IMR-90 (cell line): ENCODE results near the gene PPM1D. TPM values are rescaled to one million over a fixed set of nuclear protein-coding genes. Genes with fewer than 3 reads are reported as not detected.
A peak's percentile ranks its signal among the peaks of the same experiment; 100 is the strongest.

ENCODE experiments used
- ATAC-seq: fragments of 200-7000 bp; cut with Tn5 transposase; 2 replicates; pipeline ENCODE4 v1.9.1; 2020; ENCODE audit warnings: low read depth, mild to moderate bottlenecking, moderate library complexity
- Bru-seq: library from RNA; stranded (reverse); fragments of 400-500 nt; gene quantifications from one replicate; lab custom pipeline; 2021; lab: Mats Ljungman, UMichigan
- BruChase-seq, 2 experiments: library from RNA; stranded (reverse); fragments of 400-500 nt; gene quantifications; one replicate each; lab custom pipeline; 2021; lab: Mats Ljungman, UMichigan
- BruUV-seq: library from RNA; stranded (reverse); fragments of 400-500 nt; replicated peaks from 2 replicates; lab custom pipeline; 2021; lab: Mats Ljungman, UMichigan
- CTCF ChIA-PET: fragments of 300-600 bp; formaldehyde crosslinking; extraction: SDS; loops from one replicate; lab custom pipeline; 2021; ENCODE audit warnings: antibody characterized with exemption; lab: Yijun Ruan, JAX
- POLR2A ChIA-PET: fragments of 300-600 bp; sonication (Branson Sonifier 250); formaldehyde crosslinking; loops from one replicate; lab custom pipeline; 2022; ENCODE audit warnings: antibody characterized with exemption; ENCODE audit not compliant: unreplicated experiment; lab: Charles Lee
- DNase-seq: peaks from one replicate; pipeline ENCODE4 v3.0.0; 2013
- H2AFZ ChIP-seq: replicated peaks from 2 replicates; pipeline ENCODE3; 2013; ENCODE audit warnings: low read length, mild to moderate bottlenecking; ENCODE audit not compliant: poor library complexity
- H2AK5ac ChIP-seq: 2 replicates; pipeline ENCODE4 v1.6.1; 2013; ENCODE audit warnings: low read depth, low read length, inconsistent platforms
- H2AK9ac ChIP-seq: replicated peaks from 2 replicates; pipeline ENCODE3; 2013; ENCODE audit warnings: mild to moderate bottlenecking, low read depth, low read length, moderate library complexity; ENCODE audit not compliant: poor library complexity
- H2BK120ac ChIP-seq: 2 replicates; pipeline ENCODE4 v1.6.1; 2013; ENCODE audit warnings: low read depth, low read length, inconsistent platforms
- H2BK15ac ChIP-seq: 3 replicates; pipeline ENCODE4 v1.6.1; 2013; ENCODE audit warnings: low read depth, low read length, inconsistent platforms
- H2BK20ac ChIP-seq: 2 replicates; pipeline ENCODE4 v1.6.1; 2013; ENCODE audit warnings: low read depth, mild to moderate bottlenecking, inconsistent platforms, low read length, moderate library complexity
- H2BK5ac ChIP-seq: 2 replicates; pipeline ENCODE4 v1.6.1; 2013; ENCODE audit warnings: mild to moderate bottlenecking, low read depth, low read length, inconsistent platforms; ENCODE audit not compliant: poor library complexity, severe bottlenecking
- H3K14ac ChIP-seq: replicated peaks from 2 replicates; pipeline ENCODE4 v1.6.1; 2013; ENCODE audit warnings: low read depth, low read length, inconsistent platforms
- H3K18ac ChIP-seq: 2 replicates; pipeline ENCODE4 v1.6.1; 2013; ENCODE audit warnings: low read depth, low read length, control low read depth
- H3K23ac ChIP-seq: 2 replicates; pipeline ENCODE4 v1.6.1; 2013; ENCODE audit warnings: low read depth, low read length, inconsistent platforms
- H3K27ac ChIP-seq: 2 replicates; pipeline ENCODE4 v1.5.1; 2013; ENCODE audit warnings: mild to moderate bottlenecking, control low read depth, low read length; ENCODE audit not compliant: insufficient read depth
- H3K27me3 ChIP-seq: 2 replicates; pipeline ENCODE4 v1.6.1; 2013; ENCODE audit warnings: low read length; ENCODE audit not compliant: control insufficient read depth, insufficient read depth
- H3K36me3 ChIP-seq: 2 replicates; pipeline ENCODE4 v1.6.1; 2013; ENCODE audit warnings: low read length, mixed read lengths; ENCODE audit not compliant: control insufficient read depth, insufficient read depth
- H3K4ac ChIP-seq: 2 replicates; pipeline ENCODE4 v1.6.1; 2013; ENCODE audit warnings: low read depth, low read length, inconsistent platforms
- H3K4me1 ChIP-seq: 2 replicates; pipeline ENCODE4 v1.6.1; 2013; ENCODE audit warnings: low read length, mixed read lengths; ENCODE audit not compliant: control insufficient read depth, insufficient read depth
- H3K4me2 ChIP-seq: 2 replicates; pipeline ENCODE4 v1.6.1; 2013; ENCODE audit warnings: low read depth, mild to moderate bottlenecking, control low read depth, low read length, moderate library complexity
- H3K4me3 ChIP-seq: 2 replicates; pipeline ENCODE4 v1.5.1; 2013; ENCODE audit warnings: low read depth, mild to moderate bottlenecking, control low read depth, low read length, moderate library complexity; ENCODE audit not compliant: insufficient read depth
- H3K56ac ChIP-seq: 2 replicates; pipeline ENCODE4 v1.6.1; 2013; ENCODE audit warnings: low read length, inconsistent platforms; ENCODE audit not compliant: insufficient read depth; ENCODE audit errors: extremely low read depth
- H3K79me1 ChIP-seq, 2 experiments: 2 replicates each; pipeline ENCODE4 v1.6.1; 2013; ENCODE audit warnings: low read length in 2 of 2, inconsistent platforms in 1 of 2, low read depth in 1 of 2
- H3K9ac ChIP-seq: 2 replicates; pipeline ENCODE4 v1.6.1; 2013; ENCODE audit warnings: low read depth, low read length, control low read depth
- H3K9me1 ChIP-seq: 2 replicates; pipeline ENCODE4 v1.6.1; 2013; ENCODE audit warnings: low read length, inconsistent platforms; ENCODE audit not compliant: insufficient read depth
- H3K9me3 ChIP-seq: 2 replicates; pipeline ENCODE4 v1.6.1; 2013; ENCODE audit warnings: low read length; ENCODE audit not compliant: control insufficient read depth, insufficient read depth
- H4K20me1 ChIP-seq: 2 replicates; pipeline ENCODE4 v1.6.1; 2013; ENCODE audit warnings: low read length, inconsistent platforms; ENCODE audit not compliant: insufficient read depth
- H4K5ac ChIP-seq: 2 replicates; pipeline ENCODE4 v1.6.1; 2013; ENCODE audit warnings: mild to moderate bottlenecking, low read depth, low read length, control low read depth
- H4K8ac ChIP-seq, 2 experiments: 2 replicates each; pipeline ENCODE4 v1.6.1; 2013; ENCODE audit warnings: low read depth in 2 of 2, low read length in 2 of 2, control low read depth in 1 of 2, inconsistent platforms in 1 of 2
- H4K91ac ChIP-seq: 2 replicates; pipeline ENCODE4 v1.6.1; 2013; ENCODE audit warnings: low read depth, low read length, inconsistent platforms; ENCODE audit not compliant: insufficient read depth
- CEBPB ChIP-seq: IDR thresholded peaks from 2 replicates; pipeline ENCODE4 v1.6.1; 2012; ENCODE audit warnings: low read depth, low read length, improper control_type of control experiment
- MAZ ChIP-seq: IDR thresholded peaks from 2 replicates; pipeline ENCODE4 v1.6.1; 2012; ENCODE audit warnings: low read depth, mild to moderate bottlenecking, low read length, improper control_type of control experiment, moderate library complexity, borderline replicate concordance
- MXI1 ChIP-seq: IDR thresholded peaks from 2 replicates; pipeline ENCODE4 v1.6.1; 2012; ENCODE audit warnings: low read depth, mild to moderate bottlenecking, low read length, moderate library complexity, borderline replicate concordance
- POLR2A ChIP-seq: IDR thresholded peaks from 2 replicates; pipeline ENCODE4 v1.6.1; 2012; ENCODE audit warnings: mild to moderate bottlenecking, low read depth, low read length
- RAD21 ChIP-seq: IDR thresholded peaks from 2 replicates; pipeline ENCODE4 v1.6.1; 2012; ENCODE audit warnings: low read length, improper control_type of control experiment
- RFX5 ChIP-seq: IDR thresholded peaks from 2 replicates; pipeline ENCODE4 v1.8.0; 2012; ENCODE audit warnings: low read depth, mild to moderate bottlenecking, low read length, moderate library complexity
- WGBS, 2 experiments: methylation state at CpG; one replicate each; pipeline versions ENCODE4 v1.1.5 to v1.1.7; 2013; ENCODE audit warnings: missing lambda C conversion rate in 2 of 2; ENCODE audit not compliant: insufficient read length in 1 of 2; ENCODE audit errors: extremely low coverage in 2 of 2; 5-methylcytosine and 5-hydroxymethylcytosine counted together
- dilution Hi-C: fragments of 300-500 bp; cut with HindIII; formaldehyde crosslinking; loops from one replicate; pipeline ENCODE4 v1.14.3; 2018; ENCODE audit warnings: low sequenced_read_pairs; ENCODE audit not compliant: unreplicated experiment
- in situ Hi-C: fragments of 300-500 bp; cut with MboI; formaldehyde crosslinking; loops from 3 replicates; pipeline ENCODE4 v1.14.3; 2019; ENCODE audit warnings: low sequenced_read_pairs, inconsistent platforms, mixed read lengths
- intact Hi-C: fragments of 100-400 bp; cut with micrococcal nuclease; formaldehyde crosslinking; loops from 2 replicates; pipeline ENCODE4 v1.10.0; 2022
- long read RNA-seq: library from polyadenylated mRNA; unstranded; transcript quantifications from one replicate; pipeline ENCODE4 v2.0.0, GENCODE V29; 2021; ENCODE audit not compliant: unreplicated experiment
- polyA plus RNA-seq, 3 experiments: library from polyadenylated mRNA; depleted of rRNA; stranded (reverse); fragments of >200 nt; gene quantifications; 2 replicates each; pipeline ENCODE4 v1.2.3, GENCODE V29; 2012; ENCODE audit warnings: low replicate concordance in 1 of 3
- total RNA-seq: library from RNA; depleted of rRNA; stranded (reverse); fragments of >200 nt; gene quantifications from 2 replicates; pipeline ENCODE4 v1.2.3, GENCODE V29; 2012; rRNA removed

Gene PPM1D
- 15.8 and 16.1 TPM in 2 replicates for total RNA-seq
- 5.5 TPM in 2 replicates for polyA plus RNA-seq (2012; rRNA removed)
- 4.0 and 4.4 TPM in 2 replicates for polyA plus RNA-seq (2012; cell fraction: cytosol; rRNA removed)
- polyA plus RNA-seq (2012; cell fraction: nucleus; rRNA removed; ENCODE audit: low replicate concordance) = 2.7 and 6.1 TPM in 2 replicates
- percentile 79 among the genes with signal in this experiment for Bru-seq, nascent RNA
- percentile 83 among the genes with signal in this experiment for BruChase-seq, experiment 1, labeled RNA remaining after a 6-hour chase
- percentile 74 among the genes with signal in this experiment for BruChase-seq, experiment 2, labeled RNA remaining after a 2-hour chase
- long read RNA-seq, full-length matches to known transcripts = 26 of 30 reads
- long read RNA-seq, partial matches to known transcripts = 0 of 30 reads
- long read RNA-seq, other reads (novel, unspliced or antisense) = 4 of 30 reads

GRCh38 chr17:60599620-60600489 lies at the start of gene PPM1D:
TSS of gene PPM1D (plus strand) at chr17:60600193. CDS start at chr17:60600415, 222 bp downstream.
- H3K9me1 ChIP-seq = no peaks in the 10 kb centered on the region; the same call in 1 of the 2 replicates
- ChIA-PET POLR2A (interaction anchor here (0.5 to 0.7 kb wide), 3 partner anchors 9 to 761 kb away, joined by 3 to 5 read pairs (median 4); no protein-coding TSS in a partner anchor), CTCF (interaction anchor here (0.6 to 1.2 kb wide), 2 partner anchors 17 to 523 kb away, joined by 3 to 4 read pairs; no protein-coding TSS in a partner anchor)
- peak; percentile 99 for DNase-seq
- H2AFZ ChIP-seq = peak within 1 kb of the TSS; percentile 93
- peak within 1 kb of the TSS; percentile 87 for H4K91ac ChIP-seq
- H2AK5ac ChIP-seq = peak within 1 kb of the TSS; percentile 59
- H2BK5ac ChIP-seq = peak within 1 kb of the TSS; percentile 91
- H3K18ac ChIP-seq = peak within 1 kb of the TSS; percentile 65
- peak within 1 kb of the TSS; percentile 87 for H3K9ac ChIP-seq
- dilution Hi-C loops (no loop called here), in situ Hi-C loops (no loop called here), intact Hi-C loops (loop anchor here (2.0 to 10.0 kb wide), 3 partner anchors 75 to 465 kb away; partner anchors contain the start of gene USP32)
- peaks cover 0 to 19% of the 10 kb centered on the region in 2 experiments; a peak in 2 of 4 replicates for H3K79me1 ChIP-seq
- H3K4me1 ChIP-seq = peaks cover 2% of the 10 kb centered on the region; the same call in 1 of the 2 replicates
- no TSS peak for BruUV-seq
- H2BK15ac ChIP-seq = peak within 1 kb of the TSS; percentile 76
- H2AK9ac ChIP-seq = peak within 1 kb of the TSS; percentile 95
- H3K14ac ChIP-seq = peak within 1 kb of the TSS; percentile 97
- peak within 1 kb of the TSS; percentile 10 for H2BK20ac ChIP-seq
- H4K20me1 ChIP-seq = peaks cover 23% of the 10 kb centered on the region
- ATAC-seq = peak; percentile 95
- H3K36me3 ChIP-seq = no peaks in the 10 kb centered on the region
- peak; percentile 60; the same call in 1 of the 2 replicates for TF ChIP-seq MXI1
- TF ChIP-seq POLR2A = peak; percentile 82
- TF ChIP-seq RAD21 = no peak
- peak; percentile 71 for TF ChIP-seq MAZ
- no peak for TF ChIP-seq CEBPB
- no peak for TF ChIP-seq RFX5
- peak within 1 kb of the TSS; percentile 97 for H3K4ac ChIP-seq
- peak within 1 kb of the TSS; percentile 93 for H3K27ac ChIP-seq
- no peaks in the 10 kb centered on the region for H3K9me3 ChIP-seq
- H3K27me3 ChIP-seq = no peaks in the 10 kb centered on the region
- H3K4me2 ChIP-seq = peak within 1 kb of the TSS; percentile 90
- H4K8ac ChIP-seq = peak within 1 kb of the TSS; percentile 62 to 88
- peak within 1 kb of the TSS; percentile 85 for H2BK120ac ChIP-seq
- H3K56ac ChIP-seq = peak within 1 kb of the TSS; percentile 96
- H3K4me3 ChIP-seq = peak within 1 kb of the TSS; percentile 97
- peak within 1 kb of the TSS; percentile 95 for H3K23ac ChIP-seq
- 2% methylated on average over 33 of the region's 83 CpGs; no CpG with 5 or more reads in 1 of the 2 experiments for WGBS, 2 experiments
- H4K5ac ChIP-seq = peak within 1 kb of the TSS; percentile 38
